Keratinocyte (primary cell): Measurements from ENCODE around the gene EGFR. TPM values are rescaled to one million over a fixed set of nuclear protein-coding genes. Genes with fewer than 3 reads are reported as not detected.

Source experiments
- DNase-seq: peaks from one replicate; pipeline ENCODE4 v3.0.0-alpha.2; 2011; ENCODE audit warnings: low read depth, missing footprints, low spot score
- FAIRE-seq: peaks from 2 replicates; lab custom pipeline; 2011; peaks lifted over from hg19 to GRCh38; lab: Jason Lieb, UNC
- H2AFZ ChIP-seq: 2 replicates; pipeline ENCODE4 v1.6.0; 2012; ENCODE audit warnings: low read length, control low read depth, inconsistent platforms; ENCODE audit not compliant: control insufficient read depth
- H3K27ac ChIP-seq: 2 replicates; pipeline ENCODE4 v1.5.1; 2011; ENCODE audit warnings: low read length; ENCODE audit not compliant: control insufficient read depth, insufficient read depth
- H3K27me3 ChIP-seq: 3 replicates; pipeline ENCODE4 v1.6.0; 2011; ENCODE audit warnings: low read length; ENCODE audit not compliant: control insufficient read depth, insufficient read depth; ENCODE audit errors: extremely low read depth
- H3K36me3 ChIP-seq, 2 experiments: 2 replicates in 1 of 2; 3 replicates in 1 of 2; pipeline ENCODE4 v1.5.1; 2011; ENCODE audit warnings: low read length in 2 of 2, mild to moderate bottlenecking in 1 of 2; ENCODE audit not compliant: control insufficient read depth in 2 of 2, insufficient read depth in 2 of 2; ENCODE audit errors: extremely low read depth in 1 of 2
- H3K4me1 ChIP-seq: 3 replicates; pipeline ENCODE4 v1.5.1; 2011; ENCODE audit warnings: low read length; ENCODE audit not compliant: control insufficient read depth, insufficient read depth; ENCODE audit errors: extremely low read depth
- H3K4me2 ChIP-seq: 3 replicates; pipeline ENCODE4 v1.6.0; 2011; ENCODE audit warnings: low read depth, low read length; ENCODE audit not compliant: control insufficient read depth, insufficient read depth; ENCODE audit errors: extremely low read depth
- H3K4me3 ChIP-seq, 3 experiments: fragments of 200-600 bp in 1 of 3; sonication (generic) in 1 of 3; 2 replicates in 2 of 3; 3 replicates in 1 of 3; pipeline ENCODE4 v1.5.1; 2011 to 2016; ENCODE audit warnings: low read length in 3 of 3, mild to moderate bottlenecking in 3 of 3, control low read depth in 2 of 3, inconsistent platforms in 1 of 3, low read depth in 1 of 3, mixed read lengths in 1 of 3, mixed run types in 1 of 3, moderate library complexity in 1 of 3; ENCODE audit not compliant: control insufficient read depth in 2 of 3, insufficient read depth in 2 of 3; ENCODE audit errors: extremely low read depth in 1 of 3
- H3K79me2 ChIP-seq: 2 replicates; pipeline ENCODE4 v1.6.0; 2012; ENCODE audit warnings: low read length; ENCODE audit not compliant: control insufficient read depth, insufficient read depth
- H3K9ac ChIP-seq: 3 replicates; pipeline ENCODE4 v1.6.0; 2011; ENCODE audit warnings: low read length; ENCODE audit not compliant: control insufficient read depth, insufficient read depth; ENCODE audit errors: extremely low read depth
- H3K9me1 ChIP-seq: 3 replicates; pipeline ENCODE4 v1.6.0; 2011; ENCODE audit warnings: low read length; ENCODE audit not compliant: control insufficient read depth, insufficient read depth; ENCODE audit errors: extremely low read depth
- H3K9me3 ChIP-seq: 2 replicates; pipeline ENCODE4 v1.5.1; 2012; ENCODE audit warnings: low read depth, low read length; ENCODE audit not compliant: control insufficient read depth
- H4K20me1 ChIP-seq: 3 replicates; pipeline ENCODE4 v1.6.0; 2011; ENCODE audit warnings: low read length; ENCODE audit not compliant: control insufficient read depth, insufficient read depth; ENCODE audit errors: extremely low read depth
- EZH2 ChIP-seq: IDR thresholded peaks from one replicate; pipeline ENCODE4 v1.6.1; 2012; ENCODE audit warnings: inconsistent platforms, mild to moderate bottlenecking, low read length, moderate library complexity
- dilution Hi-C: fragments of 300-500 bp; cut with MboI; formaldehyde crosslinking; loops from one replicate; pipeline ENCODE4 v1.7.0; 2020; ENCODE audit warnings: low sequenced_read_pairs; ENCODE audit not compliant: extremely low pct_ligation_motif_present
- polyA plus RNA-seq, 5 experiments: library from polyadenylated mRNA; depleted of rRNA in 3 of 5; stranded (reverse) in 3 of 5; stranded (forward) in 1 of 5; unstranded in 1 of 5; fragments of >200 nt; gene quantifications; 1 replicate in 1 of 5; 2 replicates in 3 of 5; 3 replicates in 1 of 5; pipeline versions ENCODE4 v1.2.1 to v1.2.3, GENCODE V29; 2011 to 2012; ENCODE audit warnings: missing spikeins in 2 of 5, low read depth in 1 of 5, low replicate concordance in 1 of 5
- TF ChIP-seq, protein P1 (sequence below), 3 experiments: IDR thresholded peaks in 1 of 3; conservative IDR thresholded peaks in 1 of 3; optimal IDR thresholded peaks in 1 of 3; 2 replicates in 2 of 3; 3 replicates in 1 of 3; pipeline versions ENCODE3 to v1.5.1; 2011; ENCODE audit warnings: low read length in 3 of 3, mild to moderate bottlenecking in 3 of 3, moderate library complexity in 2 of 3, control low read depth in 1 of 3, inconsistent platforms in 1 of 3; ENCODE audit not compliant: insufficient read depth in 2 of 3; ENCODE audit errors: extremely low read depth in 1 of 3

The EGFR gene
- polyA plus RNA-seq, 1 donor (not counting 4 experiments of a cell fraction or from before 2014, with no cell fraction given): 120 TPM

DNA sequence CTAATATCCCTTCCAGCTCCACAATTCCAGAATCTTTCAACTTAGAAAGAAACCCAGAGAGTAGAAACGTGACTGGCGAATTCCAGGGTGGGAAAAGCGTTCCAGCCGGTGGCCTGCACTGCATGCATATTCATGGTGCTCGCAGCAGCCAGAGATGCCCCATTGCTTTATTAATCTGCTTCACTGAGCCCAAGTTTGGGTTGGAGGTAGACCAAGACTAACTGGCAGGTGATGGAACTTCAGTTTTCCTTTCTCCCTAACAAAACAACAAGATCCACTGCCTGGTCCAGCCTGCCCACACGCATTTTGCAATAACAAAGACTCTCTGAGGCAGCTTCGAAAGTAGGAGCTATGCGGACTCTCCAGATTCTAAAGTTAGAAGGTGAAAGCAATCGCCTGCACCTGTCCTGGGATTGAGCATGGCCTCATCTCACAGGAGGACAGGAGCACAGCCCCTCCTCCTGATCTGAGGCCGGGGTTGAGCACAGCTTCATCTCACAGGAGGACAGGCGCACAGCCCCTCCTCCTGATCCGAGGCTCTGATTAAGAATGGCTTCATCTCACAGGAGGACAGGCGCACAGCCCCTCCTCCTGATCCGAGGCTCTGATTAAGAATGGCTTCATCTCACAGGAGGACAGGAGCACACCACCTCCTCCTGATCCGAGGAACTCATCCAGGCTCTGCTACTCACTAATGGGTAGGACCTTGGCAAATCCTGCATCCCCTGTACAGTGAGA, 218.5 kb downstream of the EGFR start:
- no peak overlapping the region for H3K4me2 ChIP-seq

DNA sequence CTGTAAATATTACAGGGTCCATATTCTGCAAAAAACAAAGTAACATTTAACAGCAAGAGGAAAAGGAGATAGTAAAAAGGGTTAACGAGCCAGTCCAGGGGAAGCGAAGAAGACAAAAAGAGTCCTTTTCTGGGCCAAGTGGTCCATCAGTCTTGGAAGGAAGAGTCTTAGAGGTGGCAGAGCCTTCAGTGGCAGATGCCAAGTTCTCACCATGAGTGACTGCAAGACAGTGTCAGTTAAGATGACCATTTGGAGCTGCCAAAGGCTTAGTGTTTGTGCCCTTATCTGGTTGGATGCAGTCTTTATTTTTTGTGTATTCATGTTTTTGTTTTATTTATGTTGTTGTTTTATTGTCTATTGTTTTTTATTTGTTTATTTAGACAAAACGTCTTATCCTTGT, 220.6 kb downstream of the EGFR start:
- H3K27ac ChIP-seq: no peak overlapping the region
- no peak for FAIRE-seq
- dilution Hi-C loops: no loop called here
- H3K36me3 ChIP-seq: no peaks in the 10 kb centered on the region
- no peak overlapping the region for H2AFZ ChIP-seq
- no peak for DNase-seq
- no peaks in the 10 kb centered on the region for H3K79me2 ChIP-seq
- peaks cover 16% of the 10 kb centered on the region for H3K27me3 ChIP-seq
- no peaks in the 10 kb centered on the region for H3K4me1 ChIP-seq
- no peaks in the 10 kb centered on the region for H4K20me1 ChIP-seq
- H3K9me3 ChIP-seq: no peaks in the 10 kb centered on the region
- TF ChIP-seq, protein P1, sequence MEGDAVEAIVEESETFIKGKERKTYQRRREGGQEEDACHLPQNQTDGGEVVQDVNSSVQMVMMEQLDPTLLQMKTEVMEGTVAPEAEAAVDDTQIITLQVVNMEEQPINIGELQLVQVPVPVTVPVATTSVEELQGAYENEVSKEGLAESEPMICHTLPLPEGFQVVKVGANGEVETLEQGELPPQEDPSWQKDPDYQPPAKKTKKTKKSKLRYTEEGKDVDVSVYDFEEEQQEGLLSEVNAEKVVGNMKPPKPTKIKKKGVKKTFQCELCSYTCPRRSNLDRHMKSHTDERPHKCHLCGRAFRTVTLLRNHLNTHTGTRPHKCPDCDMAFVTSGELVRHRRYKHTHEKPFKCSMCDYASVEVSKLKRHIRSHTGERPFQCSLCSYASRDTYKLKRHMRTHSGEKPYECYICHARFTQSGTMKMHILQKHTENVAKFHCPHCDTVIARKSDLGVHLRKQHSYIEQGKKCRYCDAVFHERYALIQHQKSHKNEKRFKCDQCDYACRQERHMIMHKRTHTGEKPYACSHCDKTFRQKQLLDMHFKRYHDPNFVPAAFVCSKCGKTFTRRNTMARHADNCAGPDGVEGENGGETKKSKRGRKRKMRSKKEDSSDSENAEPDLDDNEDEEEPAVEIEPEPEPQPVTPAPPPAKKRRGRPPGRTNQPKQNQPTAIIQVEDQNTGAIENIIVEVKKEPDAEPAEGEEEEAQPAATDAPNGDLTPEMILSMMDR (optimal IDR thresholded peaks at IDR 0.05 in 1 of 3, IDR thresholded peaks at IDR 0.05 in 1 of 3, conservative IDR thresholded peaks at IDR 0.05 in 1 of 3; ENCODE audit: extremely low read depth in 1 of 3, insufficient read depth in 2 of 3, low read length in 3 of 3): no peak
- no peak for TF ChIP-seq EZH2
- H3K4me2 ChIP-seq: no peak overlapping the region
- no peaks in the 10 kb centered on the region for H3K9me1 ChIP-seq
- no peak overlapping the region for H3K4me3 ChIP-seq
- no peak overlapping the region for H3K9ac ChIP-seq

More for the DNA sequence above, 218.5 kb downstream of the EGFR start:
- dilution Hi-C loops: no loop called here
- H3K9ac ChIP-seq: no peak overlapping the region
- no peak overlapping the region for H3K4me3 ChIP-seq
- no peak overlapping the region for H2AFZ ChIP-seq
- no peak for FAIRE-seq
- DNase-seq: no peak
- H3K4me1 ChIP-seq: no peaks in the 10 kb centered on the region
- peaks cover 28% of the 10 kb centered on the region for H3K27me3 ChIP-seq
- no peaks in the 10 kb centered on the region for H3K79me2 ChIP-seq
- H3K9me1 ChIP-seq: no peaks in the 10 kb centered on the region
- H3K36me3 ChIP-seq: no peaks in the 10 kb centered on the region
- no peak overlapping the region for H3K27ac ChIP-seq
- TF ChIP-seq EZH2: no peak
- TF ChIP-seq, protein P1 (optimal IDR thresholded peaks at IDR 0.05 in 1 of 3, IDR thresholded peaks at IDR 0.05 in 1 of 3, conservative IDR thresholded peaks at IDR 0.05 in 1 of 3; ENCODE audit: extremely low read depth in 1 of 3, insufficient read depth in 2 of 3, low read length in 3 of 3): no peak
- H3K9me3 ChIP-seq: no peaks in the 10 kb centered on the region
- H4K20me1 ChIP-seq: no peaks in the 10 kb centered on the region
